Panc1 (cell line): ENCODE results near the gene IDNK. TPM values are rescaled to one million over a fixed set of nuclear protein-coding genes. Genes with fewer than 3 reads are reported as not detected.

Experiments used
- ATAC-seq: fragments of 200-7000 bp; cut with Tn5 transposase; 2 replicates; pipeline ENCODE4 v1.9.1; 2020; ENCODE audit warnings: mild to moderate bottlenecking, moderate library complexity
- BruUV-seq: library from RNA; stranded (reverse); fragments of 400-500 nt; replicated peaks from 2 replicates; lab custom pipeline; 2021; lab: Mats Ljungman, UMichigan
- CTCF ChIA-PET: fragments of 300-600 bp; sonication (Branson Sonifier 250); formaldehyde crosslinking; loops from one replicate; lab custom pipeline; 2022; ENCODE audit warnings: antibody characterized with exemption; lab: Charles Lee
- POLR2A ChIA-PET: fragments of 300-600 bp; sonication (Branson Sonifier 250); formaldehyde crosslinking; loops from one replicate; lab custom pipeline; 2022; ENCODE audit warnings: antibody characterized with exemption; lab: Charles Lee
- DNase-seq: peaks from one replicate; pipeline ENCODE4 v3.0.0-alpha.2; 2010; ENCODE audit warnings: low read depth, low spot score
- H3K27ac ChIP-seq: 2 replicates; pipeline ENCODE4 v1.5.1; 2011; ENCODE audit warnings: mild to moderate bottlenecking, low read length, inconsistent platforms
- H3K27me3 ChIP-seq: fragments of 200-500 bp; sonication (Bioruptor generic); 2 replicates; pipeline ENCODE4 v1.6.0; 2014; ENCODE audit warnings: low read length, inconsistent platforms; ENCODE audit not compliant: control insufficient read depth, insufficient read depth
- H3K36me3 ChIP-seq: fragments of 200-500 bp; sonication (Bioruptor generic); 2 replicates; pipeline ENCODE4 v1.5.1; 2014; ENCODE audit warnings: inconsistent platforms, mild to moderate bottlenecking, low read length, moderate library complexity; ENCODE audit not compliant: control insufficient read depth, insufficient read depth
- H3K4me1 ChIP-seq: 2 replicates; pipeline ENCODE4 v1.5.1; 2011; ENCODE audit warnings: inconsistent platforms, mild to moderate bottlenecking, low read length, moderate library complexity; ENCODE audit not compliant: control insufficient read depth, insufficient read depth
- H3K4me3 ChIP-seq, 2 experiments: 2 replicates each; pipeline ENCODE4 v1.5.1; 2011 to 2012; ENCODE audit warnings: low read depth in 2 of 2, low read length in 2 of 2, mild to moderate bottlenecking in 2 of 2, inconsistent platforms in 1 of 2, moderate library complexity in 1 of 2
- H3K9me3 ChIP-seq: fragments of 200-500 bp; sonication (Bioruptor generic); 2 replicates; pipeline ENCODE4 v1.5.1; 2014; ENCODE audit warnings: low read depth, mild to moderate bottlenecking, inconsistent platforms, low read length, moderate library complexity; ENCODE audit not compliant: control insufficient read depth, insufficient read depth
- CTCF ChIP-seq: fragments of 450-650 bp; IDR thresholded peaks from 2 replicates; pipeline ENCODE4 v1.5.1; 2017; ENCODE audit warnings: mild to moderate bottlenecking
- POLR2AphosphoS5 ChIP-seq: IDR thresholded peaks from 2 replicates; pipeline ENCODE4 v1.6.1; 2012; ENCODE audit warnings: mild to moderate bottlenecking, low read depth, low read length, moderate library complexity
- REST ChIP-seq, 2 experiments: IDR thresholded peaks; 2 replicates each; pipeline ENCODE4 v1.6.1; 2011 to 2012; ENCODE audit warnings: low read depth in 2 of 2, control low read depth in 1 of 2, low read length in 1 of 2, mild to moderate bottlenecking in 1 of 2, moderate library complexity in 1 of 2; ENCODE audit not compliant: insufficient read depth in 1 of 2
- SIN3A ChIP-seq: IDR thresholded peaks from 2 replicates; pipeline ENCODE4 v1.6.1; 2012; ENCODE audit warnings: low read depth, mild to moderate bottlenecking, low read length, moderate library complexity, borderline replicate concordance; ENCODE audit not compliant: insufficient read depth
- TCF7L2 ChIP-seq: IDR thresholded peaks from 2 replicates; pipeline ENCODE4 v1.6.1; 2011; ENCODE audit warnings: mild to moderate bottlenecking, low read depth, low read length, inconsistent platforms
- in situ Hi-C: cut with HindIII; loops from 2 replicates; pipeline ENCODE4 v1.10.0; 2016; ENCODE audit warnings: low sequenced_read_pairs, low pct_unique_long_range_greater_than_20kb
- intact Hi-C: fragments of 100-400 bp; cut with micrococcal nuclease; formaldehyde crosslinking; loops from one replicate; pipeline ENCODE4 v1.10.0; 2022; ENCODE audit not compliant: unreplicated experiment
- total RNA-seq: library from RNA; stranded (reverse); gene quantifications from one replicate; pipeline ENCODE4 v1.2.1, GENCODE V29; 2021; ENCODE audit not compliant: unreplicated experiment

The IDNK gene
- total RNA-seq, 1 experiment from 2014 or later: 1.9 TPM

DNA sequence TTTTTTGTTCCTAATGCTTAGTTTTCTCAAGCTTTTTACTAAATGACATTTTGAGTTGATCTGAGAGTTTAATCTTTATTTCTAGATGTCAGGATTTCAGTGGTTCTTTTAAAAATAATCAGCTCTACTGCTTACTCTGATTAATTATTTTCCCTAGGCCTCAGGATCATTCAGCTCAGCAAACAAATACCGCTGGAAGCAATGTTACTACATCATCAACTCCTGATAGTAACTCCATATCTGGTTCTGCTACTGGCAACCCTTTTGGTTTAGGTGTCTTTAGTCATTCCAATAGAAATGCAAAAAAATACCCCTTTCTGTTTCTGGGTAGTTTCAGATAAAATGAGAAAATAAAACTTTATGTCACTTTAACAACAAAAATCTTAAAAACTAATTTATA, 5.6 kb upstream of the IDNK start:
- POLR2A ChIA-PET: no interaction called here
- no TSS peak for BruUV-seq

GRCh38 chr9:83620841-83621636, 1.9 kb upstream of the IDNK start:
- intact Hi-C loops (no loop called here), in situ Hi-C loops (no loop called here)
- Histone ChIP-seq H3K36me3 (no peaks in the 10 kb centered on the region), H3K27ac (no peak overlapping the region), H3K9me3 (no peaks in the 10 kb centered on the region), H3K4me3 (0 out of 4 replicates have a peak overlapping the region, but pooled peaks of 1 of the 2 experiments have one; percentile 14), H3K4me1 (peaks cover 5% of the 10 kb centered on the region), H3K27me3 (no peaks in the 10 kb centered on the region)
- POLR2A ChIA-PET: interaction anchor here (0.5 kb wide), 1 partner anchor 188 kb away, joined by 3 read pairs; no protein-coding TSS in a partner anchor
- ATAC-seq (peak; percentile 42; the same call in 1 of the 2 replicates), DNase-seq (peak; percentile 33)
- no TSS peak for BruUV-seq
- CTCF ChIA-PET: interaction anchor here (0.6 to 1.0 kb wide), 5 partner anchors 10 to 401 kb away, joined by 3 to 6 read pairs (median 4); no protein-coding TSS in a partner anchor
- TF ChIP-seq SIN3A: no peak
- TF ChIP-seq TCF7L2: peak; percentile 97
- peak; percentile 78 for TF ChIP-seq CTCF
- no peak for TF ChIP-seq POLR2AphosphoS5

More for the DNA sequence above, 5.6 kb upstream of the IDNK start:
- H3K27ac ChIP-seq: no peak overlapping the region
- intact Hi-C loops: no loop called here
- no peaks in the 10 kb centered on the region for H3K4me1 ChIP-seq
- H3K9me3 ChIP-seq: no peaks in the 10 kb centered on the region
- CTCF ChIA-PET: no interaction called here
- no peak for TF ChIP-seq CTCF
- no peak for TF ChIP-seq POLR2AphosphoS5
- TF ChIP-seq REST (IDR thresholded peaks at IDR 0.05; ENCODE audit: insufficient read depth in 1 of 2, low read depth in 2 of 2, low read length in 1 of 2): no peak
- TF ChIP-seq SIN3A: no peak
- no peak for TF ChIP-seq TCF7L2
- no peaks in the 10 kb centered on the region for H3K36me3 ChIP-seq
- DNase-seq (no peak), ATAC-seq (no peak)
- H3K4me3 ChIP-seq: no peak overlapping the region
- H3K27me3 ChIP-seq: no peaks in the 10 kb centered on the region
- in situ Hi-C loops: no loop called here
